KOPT-K1 (cell line): ENCODE measurements around the gene KCNMA1.

Experiments
- H3K27ac ChIP-seq: fragments of 200-600 bp; sonication (generic); 2 replicates; pipeline ENCODE4 v1.5.1; 2016; ENCODE audit warnings: antibody characterized with exemption, mild to moderate bottlenecking, low read depth, low read length; ENCODE audit not compliant: poor library complexity, severe bottlenecking
- H3K36me3 ChIP-seq: fragments of 200-600 bp; sonication (generic); 2 replicates; pipeline ENCODE4 v1.5.1; 2017; ENCODE audit warnings: antibody characterized with exemption, mild to moderate bottlenecking, low read length, moderate library complexity; ENCODE audit not compliant: insufficient read depth
- H3K9me3 ChIP-seq: fragments of 200-600 bp; sonication (generic); 2 replicates; pipeline ENCODE4 v1.5.1; 2017; ENCODE audit warnings: antibody characterized with exemption, low read length, mild to moderate bottlenecking; ENCODE audit not compliant: insufficient read depth, poor library complexity, severe bottlenecking

KCNMA1 gene

DNA sequence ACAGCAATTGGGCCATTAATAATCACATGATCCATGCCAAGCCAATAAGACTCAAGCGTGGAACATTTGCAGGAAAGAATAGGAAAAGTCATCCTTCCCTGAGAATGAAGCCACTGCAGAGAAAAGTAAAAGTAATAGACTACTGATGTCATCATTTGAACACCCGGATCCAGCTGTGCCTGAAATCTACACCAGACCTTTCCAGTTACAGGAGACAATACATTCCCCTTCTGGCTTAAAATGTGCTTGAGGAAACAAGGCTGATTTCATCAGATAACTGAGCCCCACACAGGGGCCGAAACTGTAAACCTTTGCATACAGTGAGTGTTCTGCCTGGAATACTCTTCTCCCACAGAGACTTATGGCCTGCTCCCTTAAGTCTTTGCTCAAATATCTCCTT, 232.8 kb downstream of the KCNMA1 start:
- Histone ChIP-seq H3K9me3 (no peaks in the 10 kb centered on the region), H3K27ac (no peak overlapping the region), H3K36me3 (no peaks in the 10 kb centered on the region)

DNA sequence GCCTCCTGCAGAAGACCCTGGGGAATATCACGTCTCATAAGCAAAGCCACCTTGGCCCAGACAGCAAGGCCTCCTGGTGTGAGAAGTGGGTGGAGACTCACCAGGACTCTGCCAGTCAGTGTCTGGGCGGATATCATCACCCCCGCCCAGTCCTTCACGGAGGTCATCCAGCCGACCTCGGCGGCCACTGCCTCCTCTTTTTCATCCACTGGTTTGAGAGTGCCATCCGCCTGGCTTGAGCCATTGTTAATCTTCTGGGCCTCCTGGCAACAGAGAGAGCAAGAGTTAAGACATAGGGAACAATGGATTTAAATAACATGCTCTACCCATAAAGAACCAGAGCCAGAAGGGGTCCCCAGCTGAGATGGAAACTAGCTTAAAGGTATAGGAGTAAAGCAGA, 233.8 kb downstream of the KCNMA1 start:
- no peaks in the 10 kb centered on the region for H3K36me3 ChIP-seq
- H3K27ac ChIP-seq = no peak overlapping the region
- no peaks in the 10 kb centered on the region for H3K9me3 ChIP-seq

DNA sequence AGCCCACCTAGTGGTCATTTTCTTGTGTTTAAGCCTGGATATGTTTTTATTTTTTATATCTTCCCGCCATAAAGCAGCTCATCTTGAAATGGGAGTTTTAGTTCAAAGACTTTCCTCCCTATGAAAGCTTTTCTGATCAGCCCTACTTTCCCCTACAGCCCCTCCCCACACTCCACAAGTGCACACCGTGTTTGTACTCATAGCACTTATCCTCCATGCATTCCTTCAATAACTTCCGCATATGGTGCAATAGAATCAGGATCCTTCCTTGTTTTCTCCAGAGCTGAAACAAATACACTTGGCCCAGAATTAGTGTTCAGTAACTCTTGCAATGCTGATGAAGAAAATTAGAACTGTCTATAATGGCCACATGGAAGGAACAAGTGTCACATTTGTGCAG, 235.9 kb downstream of the KCNMA1 start:
- Histone ChIP-seq H3K36me3 (no peaks in the 10 kb centered on the region), H3K27ac (no peak overlapping the region)

DNA sequence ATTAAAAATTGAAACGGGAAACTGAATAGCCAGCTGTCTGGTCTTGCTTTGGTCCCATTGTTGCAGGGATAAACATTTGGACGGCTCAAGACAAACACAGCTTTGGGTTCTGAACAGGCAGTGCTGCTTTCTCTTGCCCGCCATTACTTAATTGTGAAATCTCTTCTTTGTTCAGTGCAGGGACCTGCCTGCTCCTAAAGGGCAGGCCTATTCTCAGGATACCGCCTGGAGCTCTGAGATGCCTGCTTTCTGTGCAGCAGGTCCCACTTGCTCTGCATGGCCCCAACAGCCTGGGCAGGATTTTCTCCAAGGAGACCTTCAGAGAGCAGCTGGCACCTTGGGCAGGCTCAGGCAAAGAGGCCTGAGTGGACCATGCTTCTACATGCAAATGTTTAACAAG, 237.6 kb downstream of the KCNMA1 start:
- Histone ChIP-seq H3K9me3 (no peaks in the 10 kb centered on the region), H3K36me3 (no peaks in the 10 kb centered on the region), H3K27ac (no peak overlapping the region)

More for the DNA sequence above, 235.9 kb downstream of the KCNMA1 start:
- H3K9me3 ChIP-seq = no peaks in the 10 kb centered on the region

DNA sequence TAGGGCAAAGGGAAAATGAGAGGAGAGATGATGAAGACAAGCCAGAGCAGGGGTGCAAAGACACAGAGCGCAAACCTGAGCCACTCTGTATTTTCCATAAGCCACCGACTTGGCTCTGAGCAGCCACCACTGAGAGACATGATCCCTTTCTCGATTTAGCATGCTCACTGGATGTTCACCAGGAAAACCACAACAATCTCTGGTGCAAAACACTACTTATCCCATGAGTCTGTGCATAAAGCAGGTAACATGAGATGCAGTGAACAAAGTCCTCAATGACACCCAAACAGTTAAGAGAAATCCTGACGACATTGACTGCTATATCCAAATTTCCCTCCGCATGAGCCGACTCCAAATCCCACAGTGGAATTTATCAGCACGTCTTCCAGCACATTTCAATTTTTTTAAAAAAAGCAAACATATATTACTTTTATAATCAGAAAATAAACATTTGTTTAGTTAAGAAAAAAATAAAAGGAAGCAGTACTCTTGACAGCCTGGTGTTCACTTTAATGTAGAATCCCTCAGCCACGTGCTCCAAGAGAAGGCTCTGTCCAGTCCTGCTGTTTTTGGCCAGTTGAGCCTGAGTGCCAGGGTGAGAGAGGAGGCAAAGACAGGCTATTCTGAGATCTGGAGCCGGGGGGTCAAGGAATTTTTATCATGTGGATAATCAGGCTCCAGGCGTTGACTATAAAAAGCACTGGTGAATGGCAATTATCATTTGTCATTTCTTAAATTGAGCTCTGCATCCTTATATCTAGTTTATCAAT, 238.4 kb downstream of the KCNMA1 start:
- Histone ChIP-seq H3K9me3 (no peaks in the 10 kb centered on the region), H3K27ac (no peak overlapping the region), H3K36me3 (no peaks in the 10 kb centered on the region)

DNA sequence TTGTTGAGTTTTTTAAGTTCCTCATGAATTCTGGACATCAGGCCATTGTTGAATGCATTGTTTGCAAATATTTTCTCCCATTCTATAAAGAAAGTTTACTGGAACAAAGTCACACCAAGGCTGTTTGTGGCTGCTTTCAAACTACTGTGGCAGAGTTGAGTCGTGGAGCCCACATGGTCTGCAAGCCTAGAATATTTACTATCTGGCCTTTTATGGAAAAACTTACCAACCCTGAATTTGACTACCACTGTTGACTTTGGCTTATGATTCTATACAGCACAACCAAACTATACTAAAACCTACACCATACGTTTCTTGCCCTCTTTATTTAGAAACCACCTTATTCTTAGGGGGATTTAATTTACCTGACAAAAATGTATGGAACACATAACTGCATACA, 239.1 kb downstream of the KCNMA1 start:
- Histone ChIP-seq H3K27ac (no peak overlapping the region), H3K9me3 (no peaks in the 10 kb centered on the region), H3K36me3 (no peaks in the 10 kb centered on the region)

DNA sequence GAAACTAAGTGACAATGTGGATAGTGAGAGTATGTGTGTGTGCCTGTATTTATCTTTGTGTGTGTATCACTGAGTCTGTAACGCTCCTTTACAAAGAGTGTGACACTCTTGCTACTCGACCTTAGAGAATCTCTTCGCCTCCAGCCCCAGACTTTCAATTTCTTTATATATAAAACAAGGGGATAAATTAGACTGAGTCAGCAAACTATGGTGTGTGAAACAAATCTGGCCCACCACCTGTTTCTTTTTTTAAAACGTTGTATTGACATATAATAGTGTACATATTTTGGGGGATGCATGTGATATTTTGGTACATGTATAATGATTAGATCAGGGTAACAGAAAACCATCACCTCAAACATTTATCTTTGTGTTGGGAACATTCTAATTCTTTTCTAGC, 240.5 kb downstream of the KCNMA1 start:
- Histone ChIP-seq H3K36me3 (no peaks in the 10 kb centered on the region), H3K27ac (no peak overlapping the region), H3K9me3 (no peaks in the 10 kb centered on the region)

DNA sequence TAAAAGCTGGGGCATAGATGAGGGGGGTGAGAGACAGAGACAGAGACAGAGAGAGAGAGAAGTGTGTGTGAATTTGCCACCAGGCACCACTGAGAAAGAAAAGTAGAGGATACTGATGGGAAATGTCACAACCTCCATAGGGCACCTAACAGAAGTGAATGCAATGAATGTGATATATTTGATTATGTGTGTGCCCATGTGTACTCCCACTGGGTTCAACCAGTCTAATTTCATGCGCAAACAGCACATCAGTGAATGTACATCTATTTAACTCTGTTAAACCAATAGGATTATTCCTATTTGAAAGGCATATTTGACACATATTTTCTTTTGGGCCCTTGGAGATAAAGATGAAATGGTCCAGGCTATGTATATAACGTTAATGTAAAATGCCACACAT, 241.3 kb downstream of the KCNMA1 start:
- H3K27ac ChIP-seq = no peak overlapping the region

DNA sequence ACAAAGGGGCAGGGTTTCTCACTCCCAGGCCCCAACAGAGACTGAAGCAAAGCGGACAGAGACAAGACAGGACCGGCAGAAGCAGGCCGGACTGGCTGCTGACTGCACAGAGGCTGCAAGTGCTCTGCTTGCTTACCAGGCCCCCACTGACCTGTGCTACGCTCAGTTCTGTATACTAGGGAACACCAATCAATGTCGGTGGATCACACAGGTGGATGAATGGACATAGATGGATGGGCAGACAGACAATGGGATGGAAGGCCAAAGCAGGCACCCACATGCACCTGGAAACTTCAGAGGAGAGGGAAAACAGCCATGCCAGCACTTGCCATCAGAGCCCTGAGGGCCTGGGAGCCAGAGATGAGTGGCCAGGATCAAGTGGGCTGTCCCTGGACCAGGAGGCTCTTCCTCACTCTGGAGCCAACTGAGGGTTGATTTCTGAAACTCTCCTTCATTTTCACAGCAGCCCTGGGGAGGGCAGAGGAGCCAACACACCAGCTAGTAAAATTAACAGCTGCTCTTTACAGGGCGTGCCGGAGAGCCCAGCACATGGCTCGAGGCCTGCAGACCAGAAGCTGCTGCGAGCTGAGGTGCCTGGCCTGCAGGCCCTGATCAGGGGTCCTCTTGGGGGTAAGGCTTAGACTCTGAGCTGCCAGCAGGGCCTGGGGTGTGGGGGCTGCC, 243.6 kb downstream of the KCNMA1 start:
- no peaks in the 10 kb centered on the region for H3K36me3 ChIP-seq
- H3K27ac ChIP-seq = no peak overlapping the region
- H3K9me3 ChIP-seq = no peaks in the 10 kb centered on the region

More for the DNA sequence above, 241.3 kb downstream of the KCNMA1 start:
- Histone ChIP-seq H3K36me3 (no peaks in the 10 kb centered on the region), H3K9me3 (no peaks in the 10 kb centered on the region)

DNA sequence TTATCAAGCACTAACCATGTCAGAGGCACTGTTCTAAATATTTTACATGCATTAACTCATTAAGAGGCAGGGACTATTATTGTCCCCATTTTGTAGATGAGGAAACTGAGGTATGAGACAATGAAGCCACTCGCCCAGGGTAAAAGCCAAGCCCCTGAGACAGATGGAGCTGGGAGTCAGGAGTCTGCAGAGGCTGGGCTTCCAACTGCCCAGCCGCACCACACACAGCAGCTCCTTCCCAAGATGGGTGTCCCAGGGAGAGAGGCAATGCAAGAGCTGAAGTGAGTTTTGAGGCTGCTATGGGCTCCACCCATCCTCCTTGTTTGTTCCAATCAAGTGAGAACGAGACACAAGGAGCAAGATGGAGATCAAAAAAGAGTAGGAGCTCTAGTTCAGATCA, 244.2 kb downstream of the KCNMA1 start:
- Histone ChIP-seq H3K36me3 (no peaks in the 10 kb centered on the region), H3K9me3 (no peaks in the 10 kb centered on the region), H3K27ac (no peak overlapping the region)

DNA sequence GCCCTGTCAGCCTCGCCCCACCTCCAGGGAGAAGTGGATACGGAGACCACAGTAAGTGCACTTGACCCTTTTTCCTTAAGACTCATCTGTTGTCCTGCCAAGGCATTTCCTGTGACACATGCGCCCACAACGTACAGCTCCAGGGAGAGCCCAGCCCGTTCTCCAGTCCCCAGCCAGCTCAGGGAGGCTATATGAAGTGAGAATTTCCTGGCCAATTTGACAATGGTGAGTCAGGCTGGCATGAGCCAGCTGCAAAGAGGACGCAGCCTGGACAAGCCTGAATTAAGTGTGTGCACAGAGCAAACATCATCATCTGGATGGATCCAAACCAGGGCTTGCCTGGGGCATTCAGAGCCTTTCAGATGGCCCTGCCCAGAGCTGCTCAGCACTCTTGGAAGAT, 244.8 kb downstream of the KCNMA1 start:
- Histone ChIP-seq H3K9me3 (no peaks in the 10 kb centered on the region), H3K36me3 (no peaks in the 10 kb centered on the region), H3K27ac (no peak overlapping the region)

DNA sequence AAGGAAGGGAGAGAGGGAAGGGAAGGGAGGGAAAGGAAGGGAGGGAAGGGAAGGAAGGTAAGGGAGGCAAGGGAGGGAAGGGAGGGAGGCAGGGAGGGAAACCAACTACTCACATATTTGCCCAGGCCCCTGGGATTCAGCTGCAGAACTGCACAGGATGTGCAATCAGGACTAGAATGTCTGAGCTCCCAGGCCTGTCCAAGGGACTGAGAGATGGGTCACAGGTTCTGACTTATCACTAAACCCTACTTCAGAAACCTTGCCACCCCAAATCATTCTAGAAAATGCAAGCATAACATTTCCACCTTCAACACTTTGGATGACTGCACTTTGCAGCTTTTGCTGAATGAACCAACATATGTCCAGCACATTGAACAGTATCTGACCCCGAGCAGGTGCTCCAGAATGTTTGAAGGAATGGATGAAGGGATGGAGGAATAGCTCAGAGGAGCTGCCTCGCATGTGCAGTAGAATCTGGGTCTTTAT, 245.3 kb downstream of the KCNMA1 start:
- Histone ChIP-seq H3K36me3 (no peaks in the 10 kb centered on the region), H3K27ac (no peak overlapping the region), H3K9me3 (no peaks in the 10 kb centered on the region)

DNA sequence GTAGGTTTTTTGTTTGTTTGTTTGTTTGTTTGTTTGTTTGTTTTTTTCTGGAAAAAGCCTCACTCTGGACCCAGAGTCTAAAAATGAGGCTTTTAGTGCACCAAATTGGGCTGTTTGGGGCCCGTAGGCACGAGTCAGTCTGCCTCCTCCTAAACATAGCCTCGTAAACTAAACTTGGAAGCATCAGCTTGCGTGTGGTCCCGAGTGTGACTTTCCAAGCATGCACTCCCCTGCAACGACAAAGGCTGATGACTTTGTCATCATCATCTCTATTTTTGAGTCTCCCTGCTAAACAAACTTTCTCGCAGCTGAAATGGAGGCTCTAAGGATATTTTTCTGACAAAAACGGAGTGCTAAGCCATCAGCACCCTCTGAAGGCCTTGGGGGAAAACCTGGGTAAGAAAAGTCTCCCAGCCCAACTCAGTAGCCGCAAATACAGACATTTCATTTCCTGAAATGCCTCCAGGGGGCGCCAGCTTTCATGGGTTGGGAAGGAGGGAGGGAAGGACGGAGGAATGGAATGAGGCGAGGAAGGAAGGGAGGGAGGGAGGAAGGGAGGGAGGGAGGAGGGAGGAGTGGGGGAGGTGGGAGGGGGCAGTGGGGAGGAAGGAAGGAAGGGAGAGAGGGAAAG, 245.9 kb downstream of the KCNMA1 start:
- no peak overlapping the region for H3K27ac ChIP-seq
- H3K36me3 ChIP-seq = no peaks in the 10 kb centered on the region
- H3K9me3 ChIP-seq = no peaks in the 10 kb centered on the region

DNA sequence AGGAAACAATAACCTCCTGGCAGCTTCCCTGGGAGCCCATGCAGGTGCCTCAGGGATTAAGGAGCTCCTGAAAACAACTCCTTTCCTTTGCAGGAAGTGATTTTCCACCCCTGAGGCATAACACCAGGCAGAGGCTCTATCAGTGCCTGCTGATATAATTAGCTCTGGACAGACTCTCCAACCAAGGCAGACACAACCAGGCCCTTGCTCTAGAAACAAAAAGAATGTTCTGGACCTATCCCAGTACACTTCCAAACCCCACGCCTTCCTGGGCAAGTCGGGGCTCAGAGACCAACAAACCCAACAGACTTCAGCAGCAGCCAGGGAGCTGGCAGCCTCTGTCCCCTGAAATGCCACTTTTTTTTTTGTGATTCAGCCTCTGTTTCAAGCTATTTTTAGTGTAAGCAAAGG, 247.1 kb downstream of the KCNMA1 start:
- Histone ChIP-seq H3K9me3 (no peaks in the 10 kb centered on the region), H3K36me3 (no peaks in the 10 kb centered on the region), H3K27ac (no peak overlapping the region)

DNA sequence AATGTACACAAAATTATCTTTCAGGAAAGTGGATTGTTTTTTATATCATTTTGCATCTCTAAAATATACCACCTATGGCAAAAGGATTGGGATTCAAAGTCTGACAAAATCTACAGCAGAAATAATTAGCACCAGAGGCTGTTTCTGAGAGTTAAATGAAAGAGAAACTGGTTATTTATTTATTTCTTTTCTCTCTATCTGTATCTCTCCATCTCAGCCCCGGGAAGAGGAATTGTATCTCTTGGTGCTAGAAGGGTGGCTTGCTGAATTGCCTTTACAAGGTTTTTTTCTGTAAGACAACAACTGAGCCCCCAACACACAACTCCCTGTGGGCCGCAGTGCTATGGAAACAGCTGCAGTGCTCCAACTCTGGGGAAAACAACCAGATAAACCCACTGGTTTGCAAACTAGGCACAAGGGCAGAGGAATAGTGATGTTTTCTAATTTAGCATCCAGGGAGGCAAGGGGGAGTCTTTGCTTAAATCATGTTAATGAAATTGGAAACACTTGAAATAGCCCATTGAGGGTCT, 249.0 kb downstream of the KCNMA1 start:
- Histone ChIP-seq H3K36me3 (no peaks in the 10 kb centered on the region), H3K9me3 (no peaks in the 10 kb centered on the region), H3K27ac (no peak overlapping the region)
